Liver (tissue), 9 donors: ENCODE measurements around the gene UGT1A8. TPM values are rescaled to one million over a fixed set of nuclear protein-coding genes. Genes with fewer than 3 reads are reported as not detected.
"Not testable (repeated sequence)": the region's sequence is repeated elsewhere in the genome, so short reads cannot be mapped to it uniquely, and the experiment has no call there.

ENCODE experiments used
- DNase-seq: peaks from one replicate; pipeline ENCODE4 v3.0.0-alpha.2; 2017; ENCODE audit warnings: low spot score
- H3K27ac ChIP-seq, 2 donors: one replicate each; pipeline ENCODE4 v1.7.0; 2013; ENCODE audit warnings: inconsistent platforms in 2 of 2, low read length in 2 of 2, control low read depth in 1 of 2, low read depth in 1 of 2, mild to moderate bottlenecking in 1 of 2
- H3K27me3 ChIP-seq, 4 donors: one replicate each; pipeline versions ENCODE4 v1.6.1 to v1.7.0; 2013; ENCODE audit warnings: low read length in 3 of 4, inconsistent platforms in 1 of 4, mild to moderate bottlenecking in 1 of 4, moderate library complexity in 1 of 4; ENCODE audit not compliant: control insufficient read depth in 4 of 4, insufficient read depth in 4 of 4
- H3K36me3 ChIP-seq, 4 donors: one replicate each; pipeline versions ENCODE4 v1.6.1 to v1.7.0; 2013; ENCODE audit warnings: low read length in 3 of 4, mild to moderate bottlenecking in 3 of 4, low read depth in 1 of 4, moderate library complexity in 1 of 4; ENCODE audit not compliant: control insufficient read depth in 4 of 4, insufficient read depth in 3 of 4
- H3K4me1 ChIP-seq, 4 donors: one replicate each; pipeline versions ENCODE4 v1.6.1 to v1.7.0; 2013; ENCODE audit warnings: low read length in 3 of 4, mild to moderate bottlenecking in 3 of 4, moderate library complexity in 1 of 4; ENCODE audit not compliant: control insufficient read depth in 4 of 4, insufficient read depth in 4 of 4
- H3K4me3 ChIP-seq, 3 donors: one replicate each; pipeline versions ENCODE4 v1.6.1 to v1.7.0; 2013; ENCODE audit warnings: low read length in 3 of 3, control low read depth in 1 of 3, low read depth in 1 of 3, mild to moderate bottlenecking in 1 of 3
- H3K9ac ChIP-seq, 2 donors: one replicate each; pipeline ENCODE4 v1.7.0; 2013; ENCODE audit warnings: low read length in 2 of 2, mild to moderate bottlenecking in 2 of 2, moderate library complexity in 2 of 2, control low read depth in 1 of 2, low read depth in 1 of 2
- H3K9me3 ChIP-seq, 4 donors: one replicate each; pipeline versions ENCODE4 v1.6.1 to v1.7.0; 2013; ENCODE audit warnings: low read length in 3 of 4; ENCODE audit not compliant: control insufficient read depth in 4 of 4
- ATF3 ChIP-seq: IDR thresholded peaks from 2 replicates; pipeline ENCODE4 v1.6.1; 2016; ENCODE audit warnings: antibody characterized with exemption
- CTCF ChIP-seq: fragments of 150-350 bp; IDR thresholded peaks from 2 replicates; pipeline ENCODE4 v1.5.1; 2017; ENCODE audit warnings: improper control_type of control experiment, low read depth, low read length; ENCODE audit not compliant: missing input control
- EGR1 ChIP-seq, 2 donors: IDR thresholded peaks; 2 replicates each; pipeline ENCODE4 v1.6.1; 2016 to 2018; ENCODE audit warnings: antibody characterized with exemption in 2 of 2, low read depth in 2 of 2
- FOXA1 ChIP-seq: IDR thresholded peaks from 2 replicates; pipeline ENCODE4 v1.6.1; 2016; ENCODE audit warnings: antibody characterized with exemption
- FOXA2 ChIP-seq: IDR thresholded peaks from 2 replicates; pipeline ENCODE4 v1.6.1; 2016; ENCODE audit warnings: antibody characterized with exemption
- GABPA ChIP-seq, 2 donors: IDR thresholded peaks in 1 of 2; conservative IDR thresholded peaks in 1 of 2; 2 replicates each; pipeline ENCODE4 v1.6.1; 2016; ENCODE audit warnings: antibody characterized with exemption in 2 of 2, mild to moderate bottlenecking in 1 of 2, moderate library complexity in 1 of 2
- HNF4A ChIP-seq, 2 donors: conservative IDR thresholded peaks; 2 replicates each; pipeline ENCODE4 v1.6.1; 2016; ENCODE audit warnings: antibody characterized with exemption in 2 of 2, mild to moderate bottlenecking in 2 of 2
- HNF4G ChIP-seq: IDR thresholded peaks from 2 replicates; pipeline ENCODE4 v1.6.1; 2016; ENCODE audit warnings: antibody characterized with exemption
- JUND ChIP-seq, 2 donors: IDR thresholded peaks; 2 replicates each; pipeline ENCODE4 v1.6.1; 2016; ENCODE audit warnings: antibody characterized with exemption in 2 of 2
- MAX ChIP-seq: IDR thresholded peaks from 2 replicates; pipeline ENCODE4 v1.6.1; 2016; ENCODE audit warnings: antibody characterized with exemption
- NR2F2 ChIP-seq: IDR thresholded peaks from 2 replicates; pipeline ENCODE4 v1.6.1; 2016; ENCODE audit warnings: antibody characterized with exemption
- RAD21 ChIP-seq, 2 donors: IDR thresholded peaks; 2 replicates each; pipeline ENCODE4 v1.6.1; 2016; ENCODE audit warnings: antibody characterized with exemption in 2 of 2, mild to moderate bottlenecking in 2 of 2
- REST ChIP-seq: IDR thresholded peaks from 2 replicates; pipeline ENCODE4 v1.6.1; 2016; ENCODE audit warnings: antibody characterized with exemption, mild to moderate bottlenecking
- RXRA ChIP-seq, 2 donors: IDR thresholded peaks; 2 replicates each; pipeline ENCODE4 v1.6.1; 2017 to 2018; ENCODE audit warnings: antibody characterized with exemption in 2 of 2, mild to moderate bottlenecking in 1 of 2
- SP1 ChIP-seq: IDR thresholded peaks from 2 replicates; pipeline ENCODE4 v1.6.1; 2018; ENCODE audit warnings: antibody characterized with exemption, mild to moderate bottlenecking
- TAF1 ChIP-seq: conservative IDR thresholded peaks from 2 replicates; pipeline ENCODE4 v1.6.1; 2016; ENCODE audit warnings: antibody characterized with exemption, mild to moderate bottlenecking
- YY1 ChIP-seq: IDR thresholded peaks from 2 replicates; pipeline ENCODE4 v1.6.1; 2016; ENCODE audit warnings: antibody characterized with exemption, mild to moderate bottlenecking
- ZBTB33 ChIP-seq: IDR thresholded peaks from 2 replicates; pipeline ENCODE4 v1.6.1; 2016; ENCODE audit warnings: antibody characterized with exemption
- WGBS: extraction: QIAGEN DNeasy Blood & Tissue Kit; methylation state at CpG from one replicate; pipeline ENCODE4 v1.1.7; 2013; 5-methylcytosine and 5-hydroxymethylcytosine counted together
- polyA plus RNA-seq, 2 donors: library from polyadenylated mRNA; stranded (reverse) in 1 of 2; unstranded in 1 of 2; fragments of 200-250 nt in 1 of 2; fragments of >200 nt in 1 of 2; fragmentation: Nextera tagmentation in 1 of 2; extraction: Ambion mirVana in 1 of 2; gene quantifications; one replicate each; pipeline versions ENCODE4 v1.2.1 to v1.2.3, GENCODE V29; 2013 to 2015
- total RNA-seq, 2 donors: library from RNA; depleted of rRNA; stranded (reverse); fragments of >200 nt; gene quantifications; one replicate each; pipeline ENCODE4 v1.2.3, GENCODE V29; 2014
- donor health status: healthy.
- donor health status: healthy.
- donor health status: healthy.
- donor health status: healthy.
- donor health status: healthy.

UGT1A8 gene
- total RNA-seq = under 1 TPM in 1 of 2 donors, not detected in 1; 0.17 TPM
- under 1 TPM; 0.48 to 0.51 TPM for polyA plus RNA-seq

- 78% methylated on average over 5 of the region's 5 CpGs for WGBS
- DNase-seq = not testable (repeated sequence)
These were observed at the start of gene UGT1A8 for GRCh38 chr2:233617476-233617875. UGT1A8 (plus strand) TSS chr2:233617633; CDS start chr2:233617708, 75 bp downstream.

GRCh38 chr2:233571001-233571400, 46.4 kb upstream of the UGT1A8 start:
- H3K27ac ChIP-seq = no peak overlapping the region
- no peak for DNase-seq
- 48% methylated on average over 1 of the region's 1 CpG for WGBS
- no peaks in the 10 kb centered on the region for H3K9me3 ChIP-seq
- no peaks in the 10 kb centered on the region for H3K27me3 ChIP-seq
- H3K9ac ChIP-seq = no peak overlapping the region
- no peaks in the 10 kb centered on the region for H3K4me1 ChIP-seq
- H3K4me3 ChIP-seq = no peak overlapping the region
- TF ChIP-seq RXRA (IDR thresholded peaks at IDR 0.05) = no peak
- TF ChIP-seq HNF4G = no peak
- no peak for TF ChIP-seq HNF4A (conservative IDR thresholded peaks at IDR 0.05)
- TF ChIP-seq ATF3 = no peak
- TF ChIP-seq REST = no peak
- no peak for TF ChIP-seq CTCF
- no peak for TF ChIP-seq FOXA2
- no peak for TF ChIP-seq MAX
- no peak for TF ChIP-seq FOXA1
- no peak for TF ChIP-seq TAF1
- no peak for TF ChIP-seq EGR1 (IDR thresholded peaks at IDR 0.05; ENCODE audit: low read depth in 2 of 2)
- TF ChIP-seq JUND (IDR thresholded peaks at IDR 0.05) = no peak
- no peak for TF ChIP-seq GABPA (IDR thresholded peaks at IDR 0.05 in 1 of 2, conservative IDR thresholded peaks at IDR 0.05 in 1 of 2)
- no peak for TF ChIP-seq ZBTB33
- no peak for TF ChIP-seq RAD21 (IDR thresholded peaks at IDR 0.05)
- no peak for TF ChIP-seq SP1
- TF ChIP-seq NR2F2 = no peak
- TF ChIP-seq YY1 = no peak
- no peaks in the 10 kb centered on the region for H3K36me3 ChIP-seq

More at GRCh38 chr2:233617476-233617875, at the start of gene UGT1A8:
- H3K36me3 ChIP-seq, H3K9me3 ChIP-seq, H3K9ac ChIP-seq, H3K4me3 ChIP-seq, H3K4me1 ChIP-seq, H3K27ac ChIP-seq, H3K27me3 ChIP-seq: not testable (repeated sequence)
